IMR-90 (cell line): ENCODE results near the gene TAF1L.

Source experiments
- CEBPB ChIP-seq: IDR thresholded peaks from 2 replicates; pipeline ENCODE4 v1.6.1; 2012; ENCODE audit warnings: low read depth, low read length, improper control_type of control experiment
- CTCF ChIP-seq: conservative IDR thresholded peaks from 2 replicates; pipeline ENCODE4 v1.5.1; 2012; ENCODE audit warnings: mild to moderate bottlenecking, low read depth, low read length, improper control_type of control experiment
- FOS ChIP-seq: fragments of 150-350 bp; IDR thresholded peaks from 2 replicates; pipeline ENCODE4 v1.6.1; 2016; ENCODE audit warnings: low read depth, low read length
- MAFK ChIP-seq: IDR thresholded peaks from 2 replicates; pipeline ENCODE4 v1.6.1; 2012; ENCODE audit warnings: low read depth, low read length, improper control_type of control experiment
- MXI1 ChIP-seq: IDR thresholded peaks from 2 replicates; pipeline ENCODE4 v1.6.1; 2012; ENCODE audit warnings: low read depth, mild to moderate bottlenecking, low read length, moderate library complexity, borderline replicate concordance
- POLR2A ChIP-seq: IDR thresholded peaks from 2 replicates; pipeline ENCODE4 v1.6.1; 2012; ENCODE audit warnings: mild to moderate bottlenecking, low read depth, low read length
- SMC3 ChIP-seq: fragments of 150-350 bp; IDR thresholded peaks from 2 replicates; pipeline ENCODE4 v1.6.1; 2016; ENCODE audit warnings: low read depth, mild to moderate bottlenecking, antibody characterized with exemption, low read length, moderate library complexity
- USF2 ChIP-seq: fragments of 150-350 bp; IDR thresholded peaks from 2 replicates; pipeline ENCODE4 v1.6.1; 2017; ENCODE audit warnings: mild to moderate bottlenecking, antibody characterized with exemption, low read length, low read depth

- no peak for TF ChIP-seq CTCF
- no peak for TF ChIP-seq POLR2A
- TF ChIP-seq USF2 = no peak
- no peak for TF ChIP-seq MAFK
- TF ChIP-seq FOS = no peak
- TF ChIP-seq SMC3 = no peak
- no peak for TF ChIP-seq MXI1
- no peak for TF ChIP-seq CEBPB
Observed at GRCh38 chr9:32596936-32597335, 38.5 kb downstream of the TAF1L start.
